Brain microvascular endothelial cell (primary cell): ENCODE data around the gene MAN1C1.

Experiments used
- DNase-seq: peaks from one replicate; pipeline ENCODE4 v3.0.0-alpha.2; 2020
- H3K27ac ChIP-seq: fragments of 250-450 bp; sonication (Bioruptor Pico); 2 replicates; pipeline ENCODE4 v1.5.1; 2020; ENCODE audit warnings: mild to moderate bottlenecking, moderate library complexity
- H3K27me3 ChIP-seq: fragments of 250-450 bp; sonication (Bioruptor Pico); replicated peaks from 2 replicates; pipeline ENCODE4 v1.5.1; 2020; ENCODE audit warnings: mild to moderate bottlenecking
- H3K36me3 ChIP-seq: fragments of 250-450 bp; sonication (Bioruptor Pico); replicated peaks from 2 replicates; pipeline ENCODE4 v1.5.1; 2020; ENCODE audit warnings: mild to moderate bottlenecking
- H3K4me3 ChIP-seq: 2 replicates; pipeline ENCODE4 v1.5.1; 2011; ENCODE audit warnings: low read depth, mild to moderate bottlenecking, control low read depth, low read length, moderate library complexity
- CTCF ChIP-seq: IDR thresholded peaks from 2 replicates; pipeline ENCODE4 v1.5.1; 2011; ENCODE audit warnings: low read depth, mild to moderate bottlenecking, moderate library complexity, low read length, control low read depth, inconsistent platforms; ENCODE audit errors: missing control alignments
- in situ Hi-C: cut with HindIII; loops from 2 replicates; pipeline ENCODE4 v1.10.0; 2017; ENCODE audit warnings: low sequenced_read_pairs, low pct_ligation_motif_present

MAN1C1 gene

GRCh38 chr1:25797939-25798338, 181.3 kb downstream of the MAN1C1 start:
- Histone ChIP-seq H3K4me3 (no peak overlapping the region), H3K27ac (no peak overlapping the region), H3K27me3 (no peaks in the 10 kb centered on the region), H3K36me3 (no peaks in the 10 kb centered on the region)
- in situ Hi-C loops, result loop anchor here (25.0 kb wide), 1 partner anchor 186 kb away; the partner anchor contains the start of gene MAN1C1
- no peak for DNase-seq
- peak; percentile 73 for TF ChIP-seq CTCF

GRCh38 chr1:25798666-25799351, 182.2 kb downstream of the MAN1C1 start:
- in situ Hi-C loops, result loop anchor here (25.0 kb wide), 1 partner anchor 187 kb away; the partner anchor contains the start of gene MAN1C1
- no peak overlapping the region for H3K27ac ChIP-seq
- no peak overlapping the region for H3K4me3 ChIP-seq
- H3K27me3 ChIP-seq, result no peaks in the 10 kb centered on the region
- TF ChIP-seq CTCF, result no peak
- no peaks in the 10 kb centered on the region for H3K36me3 ChIP-seq
- DNase-seq, result no peak

- Histone ChIP-seq H3K36me3 (no peaks in the 10 kb centered on the region), H3K27me3 (no peaks in the 10 kb centered on the region), H3K27ac (no peak overlapping the region), H3K4me3 (peak overlapping the region; percentile 57)
- in situ Hi-C loops, result loop anchor here (25.0 kb wide), 1 partner anchor 187 kb away; the partner anchor contains the start of gene MAN1C1
- no peak for DNase-seq
- TF ChIP-seq CTCF, result no peak
Measured at GRCh38 chr1:25799352-25799934, 182.9 kb downstream of the MAN1C1 start.

GRCh38 chr1:25799935-25800702, 183.5 kb downstream of the MAN1C1 start, which contains the start of gene SELENON:
Gene SELENON, plus strand, starts transcription at chr1:25800193. Its CDS starts 38 bp downstream, at chr1:25800231.
- in situ Hi-C loops, result loop anchor here (25.0 kb wide), 1 partner anchor 188 kb away; the partner anchor contains the start of gene MAN1C1
- Histone ChIP-seq H3K36me3 (peaks cover under 1% of the 10 kb centered on the region), H3K27me3 (no peaks in the 10 kb centered on the region), H3K4me3 (peak within 1 kb of the TSS; percentile 63), H3K27ac (no peak within 1 kb of the TSS)
- no peak for DNase-seq
- no peak for TF ChIP-seq CTCF

GRCh38 chr1:25800703-25801377, 184.2 kb downstream of the MAN1C1 start:
- no peak for DNase-seq
- no peak for TF ChIP-seq CTCF
- Histone ChIP-seq H3K27ac (no peak overlapping the region), H3K36me3 (peaks cover 3% of the 10 kb centered on the region), H3K27me3 (no peaks in the 10 kb centered on the region), H3K4me3 (peak overlapping the region; percentile 63)
- in situ Hi-C loops, result no loop called here
